ENCODE results near the gene TDRD6. TPM values are rescaled to one million over a fixed set of nuclear protein-coding genes. Genes with fewer than 3 reads are reported as not detected.
"Not testable (repeated sequence)": the region's sequence is repeated elsewhere in the genome, so short reads cannot be mapped to it uniquely, and the experiment has no call there.

The TDRD6 gene
- total RNA-seq, 1 donor from 2014 or later: 0.58 TPM

DNA sequence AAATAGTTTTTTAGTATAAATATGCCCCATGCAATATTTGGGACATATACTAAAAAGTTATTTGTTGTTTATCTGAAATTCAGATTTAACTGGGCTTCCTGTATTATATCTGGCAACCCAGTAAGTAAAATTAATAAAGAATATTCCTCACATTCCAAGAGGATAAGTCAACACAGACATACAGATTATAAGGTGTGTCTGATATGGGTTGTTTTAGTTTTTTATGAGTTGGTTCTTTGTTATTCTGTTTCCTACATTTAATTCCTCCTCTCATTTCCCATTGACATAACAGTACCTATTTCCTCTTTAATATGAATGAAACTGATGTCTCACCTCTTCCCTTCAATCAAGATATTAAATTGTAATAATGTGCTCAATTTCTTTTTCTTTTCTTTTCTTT, 49.2 kb downstream of the TDRD6 start:
- no peak for DNase-seq (ENCODE audit: low spot score)

DNA sequence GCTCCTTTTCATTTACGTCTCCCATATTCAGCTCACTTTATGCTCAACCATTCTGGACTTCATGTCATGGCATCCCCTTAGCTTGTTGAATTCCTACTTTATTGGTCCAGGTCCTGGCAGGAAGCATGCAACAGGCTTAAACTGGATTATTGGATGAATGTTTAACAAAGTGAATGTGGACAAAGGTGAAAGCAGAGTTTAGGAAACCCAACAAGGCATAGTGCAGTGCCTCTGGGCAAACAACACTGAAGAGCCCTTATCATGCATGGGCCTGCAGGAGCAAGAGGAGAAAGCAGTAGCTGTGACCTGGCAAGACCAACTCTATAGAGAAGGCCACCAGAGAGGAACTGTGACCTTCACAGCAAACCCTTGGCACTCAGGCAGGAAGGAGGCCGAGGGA, 53.8 kb downstream of the TDRD6 start:
- DNase-seq (ENCODE audit: low spot score): no peak

DNA sequence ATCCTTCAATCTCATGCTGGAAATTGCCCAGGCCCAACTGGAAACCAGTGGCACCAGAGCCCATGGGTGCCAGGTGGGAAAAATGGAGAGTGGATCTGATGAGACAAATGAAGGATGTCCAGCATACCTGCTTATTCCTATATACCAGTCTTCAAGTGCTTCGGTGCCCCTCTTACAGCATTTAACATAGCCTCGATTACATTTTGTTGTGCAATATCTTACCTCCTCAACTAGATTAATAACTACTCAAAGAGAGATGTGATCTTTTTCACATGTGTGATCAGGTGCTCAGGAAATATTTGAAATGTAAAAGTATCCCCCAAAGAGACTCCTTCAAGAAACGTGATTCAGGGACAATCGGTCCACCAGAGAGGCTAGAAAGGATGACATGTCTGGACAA, 54.2 kb downstream of the TDRD6 start:
- no peak for DNase-seq (ENCODE audit: low spot score)

DNA sequence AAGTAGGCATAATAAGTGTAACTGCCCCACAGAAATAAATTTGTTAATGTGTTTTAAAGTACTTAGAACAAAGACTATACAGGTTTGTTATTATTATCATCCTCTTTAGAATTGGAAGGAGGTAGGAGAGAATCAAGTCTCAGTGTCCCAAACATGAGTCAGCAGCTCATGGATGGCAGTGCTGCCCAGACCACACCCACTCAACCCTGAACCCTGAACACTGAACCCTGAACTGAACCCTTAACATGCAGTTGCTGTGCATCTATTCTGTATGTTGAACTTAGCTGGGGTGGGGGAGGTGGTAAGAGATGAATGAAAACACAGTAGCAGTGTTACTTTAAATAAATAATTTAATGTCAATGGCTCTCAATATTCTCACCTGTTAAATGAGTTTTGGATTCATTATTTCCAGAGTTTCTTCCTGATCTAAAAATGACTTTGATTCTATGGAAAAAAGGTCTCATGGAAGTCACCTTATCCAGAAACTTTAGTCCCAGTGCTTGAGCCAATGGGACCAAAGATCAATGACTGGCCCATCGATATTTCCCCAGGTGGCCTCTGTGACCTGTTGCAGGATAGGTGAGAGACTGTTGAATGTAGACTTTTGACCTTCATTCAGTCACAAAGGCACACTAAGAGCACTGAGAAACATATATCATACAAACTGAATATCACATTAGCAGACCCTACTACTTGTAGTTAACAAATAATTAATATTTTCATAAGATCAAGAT, 55.9 kb downstream of the TDRD6 start:
- no peak for DNase-seq (ENCODE audit: low spot score)

DNA sequence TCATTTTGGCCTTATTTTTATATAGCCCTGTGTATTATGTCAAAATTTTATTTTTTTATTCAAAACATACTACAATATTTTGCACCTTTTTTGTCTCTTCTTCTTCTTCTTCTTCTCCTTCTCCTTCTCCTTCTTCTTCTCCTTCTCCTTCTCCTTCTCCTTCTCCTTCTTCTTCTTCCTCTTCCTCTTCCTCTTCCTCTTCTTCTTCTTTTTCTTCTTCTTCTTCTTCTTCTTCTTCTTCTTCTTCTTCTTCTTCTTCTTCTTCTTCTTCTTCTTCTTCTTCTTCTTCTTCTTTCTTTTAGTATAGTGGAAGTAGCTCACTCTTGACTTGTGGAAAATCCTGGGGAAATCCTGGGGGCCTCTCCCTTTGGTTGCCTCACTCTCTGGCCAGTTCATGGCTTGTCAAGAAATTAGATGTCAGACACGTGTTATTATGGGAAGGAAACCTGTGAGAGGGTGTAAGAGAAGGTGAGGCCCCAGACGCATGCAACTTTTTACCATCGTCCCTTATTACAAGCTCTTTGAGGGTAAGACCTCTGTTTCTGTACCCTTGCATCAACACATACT, 56.6 kb downstream of the TDRD6 start:
- DNase-seq (ENCODE audit: low spot score): not testable (repeated sequence)

DNA sequence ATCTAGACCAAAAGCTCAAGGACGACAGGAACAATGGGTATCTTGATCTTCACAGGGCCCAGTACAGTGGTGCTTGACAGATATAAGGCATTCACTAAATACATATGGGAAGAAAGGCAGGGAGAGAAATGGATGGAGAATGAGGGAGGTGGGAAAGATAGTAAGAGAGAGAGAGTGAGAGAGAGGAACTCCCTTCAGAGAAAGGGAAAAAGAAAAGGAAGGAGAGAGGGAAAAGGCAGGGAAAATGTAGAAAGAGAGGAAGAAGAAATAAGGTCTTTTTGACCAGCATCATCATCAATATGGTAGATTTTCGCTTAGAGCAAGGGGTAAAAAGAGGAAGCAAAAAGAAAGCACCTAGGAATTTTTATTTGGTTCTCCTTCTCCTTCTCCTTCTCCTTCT, 58.3 kb downstream of the TDRD6 start:
- DNase-seq (ENCODE audit: low spot score): no peak

DNA sequence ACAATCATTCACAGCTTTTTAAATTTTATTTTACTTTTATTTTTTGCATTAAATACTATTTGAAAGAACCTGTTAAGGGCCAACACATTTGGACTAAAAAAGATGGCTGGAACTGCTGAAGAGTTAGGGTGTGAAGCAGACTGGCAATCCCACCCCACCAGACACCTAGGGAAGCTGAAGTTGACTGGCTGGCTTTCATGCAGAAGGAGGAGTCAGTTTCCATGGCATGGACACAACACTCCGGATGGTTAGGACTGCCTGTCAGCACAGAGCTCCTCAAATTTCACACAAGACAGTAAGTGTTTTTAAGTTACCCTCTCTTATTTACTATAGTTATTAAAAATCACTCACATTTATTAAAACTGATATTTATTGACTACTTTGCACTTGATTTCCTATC, 59.0 kb downstream of the TDRD6 start, which contains the start of gene ANKRD66:
TSS of gene ANKRD66 (plus strand) at position 238 of the 400 bp plus-strand sequence. CDS start 5,016 bp downstream, outside the sequence.
- DNase-seq (ENCODE audit: low spot score): no peak

DNA sequence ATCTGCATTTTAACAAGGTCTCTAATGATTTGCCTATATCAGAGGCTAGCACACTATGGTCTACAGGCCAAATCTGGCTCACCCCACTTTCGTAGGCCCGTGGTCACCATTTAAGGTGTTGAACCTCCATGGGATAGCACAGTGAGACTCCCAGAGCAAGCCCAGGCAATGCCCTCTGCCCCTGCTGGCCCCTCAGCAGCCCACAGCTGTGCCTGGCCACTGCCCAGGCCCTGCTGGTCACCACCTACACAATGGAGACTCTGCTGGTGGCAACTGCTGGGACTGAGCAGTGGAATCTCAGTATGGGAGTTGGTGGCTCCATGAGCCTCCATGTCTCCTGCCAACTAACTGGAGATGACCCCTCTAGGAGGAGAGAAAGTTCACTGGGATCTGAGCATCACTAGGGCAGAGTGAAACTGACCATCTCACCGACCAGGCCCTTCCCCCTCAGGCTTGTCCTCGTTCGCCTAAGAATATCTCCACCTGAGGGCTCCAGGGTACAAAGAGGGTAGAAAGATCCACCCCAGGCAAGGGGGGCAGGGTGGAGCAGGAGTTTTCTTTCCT, 61.3 kb downstream of the TDRD6 start:
- DNase-seq (ENCODE audit: low spot score): no peak

DNA sequence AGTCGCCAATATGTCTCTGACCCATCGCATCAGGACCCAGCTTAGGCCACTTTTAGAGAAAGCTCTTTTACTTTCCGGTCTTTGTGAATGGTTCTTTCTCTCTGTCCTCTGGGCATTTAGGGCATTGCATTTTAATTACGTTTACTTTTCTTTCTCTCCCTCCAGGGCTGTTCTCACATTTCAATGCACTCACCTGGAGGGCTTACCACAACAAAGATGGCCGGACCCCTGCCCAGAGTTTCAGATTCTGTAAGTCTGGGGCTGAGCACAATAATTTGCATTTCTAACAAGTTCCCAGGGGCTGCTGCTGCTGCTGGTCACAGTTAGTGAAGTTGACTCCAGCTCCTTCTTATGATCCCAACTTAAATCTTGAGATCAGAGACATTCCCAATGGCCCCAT, 62.0 kb downstream of the TDRD6 start:
- DNase-seq (ENCODE audit: low spot score): no peak

DNA sequence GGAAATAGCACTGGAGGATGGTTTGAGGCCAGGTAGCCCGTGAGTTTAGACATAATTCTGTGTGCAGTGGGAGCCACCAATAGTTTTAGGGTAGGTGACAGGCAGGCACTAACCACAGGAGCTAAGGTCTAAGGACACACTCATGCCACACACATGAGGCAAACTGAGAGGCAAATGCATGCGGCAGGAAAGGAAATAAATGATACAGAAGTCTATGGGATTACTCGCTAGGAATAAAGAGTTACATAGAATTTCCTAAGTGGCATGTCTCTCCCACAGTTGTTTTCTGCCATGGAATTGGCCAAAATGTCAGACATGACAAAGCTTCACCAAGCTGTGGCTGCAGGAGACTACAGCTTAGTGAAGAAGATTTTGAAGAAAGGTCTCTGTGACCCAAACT, 64.0 kb downstream of the TDRD6 start:
- no peak for DNase-seq (ENCODE audit: low spot score)

Other genes starting within 250 kb of the TDRD6 start
- 6.7 TPM for gene RCAN2, start 196.4 kb upstream of the TDRD6 start, total RNA-seq
- 1.1 TPM for gene CYP39A1, start 35.1 kb upstream of the TDRD6 start, total RNA-seq
- gene SLC25A27, start 34.9 kb upstream of the TDRD6 start, total RNA-seq: 12.9 TPM
- 8.1 TPM for gene PLA2G7, start 47.5 kb downstream of the TDRD6 start, total RNA-seq
- gene ANKRD66, start 59.0 kb downstream of the TDRD6 start, total RNA-seq: not detected
- gene MEP1A, start 105.5 kb downstream of the TDRD6 start, total RNA-seq: 0.35 TPM
- 71.1 TPM for gene ADGRF5, start 234.1 kb downstream of the TDRD6 start, total RNA-seq

Data from mesenteric fat pad (tissue), 1 donor.